Measurements from ENCODE around the gene CMTR1. TPM values are rescaled to one million over a fixed set of nuclear protein-coding genes. Genes with fewer than 3 reads are reported as not detected.

CMTR1 gene
- total RNA-seq, 1 experiment from 2014 or later: 37.7 TPM

DNA sequence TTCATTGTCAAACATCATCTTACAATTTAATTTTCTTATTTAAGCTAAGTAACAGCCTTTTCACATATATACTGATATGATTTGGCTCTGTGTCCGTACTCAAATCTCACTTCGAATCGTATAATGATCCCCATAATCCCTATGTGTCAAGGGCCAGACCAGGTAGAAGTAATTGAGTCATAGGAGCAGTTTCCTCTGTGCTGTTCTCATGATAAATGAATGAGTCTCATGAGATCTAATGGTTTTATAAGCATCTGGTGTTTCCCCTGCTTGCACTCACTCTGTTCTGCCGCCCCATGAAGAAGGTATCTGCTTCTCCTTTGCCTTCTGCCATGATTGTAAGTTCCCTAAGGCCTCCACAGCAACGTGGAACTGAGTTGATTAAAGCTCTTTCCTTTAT, 25.1 kb upstream of the CMTR1 start:
- H3K4me1 ChIP-seq (ENCODE audit: control insufficient read depth, insufficient read depth, low read length): no peaks in the 10 kb centered on the region
- in situ Hi-C loops (cut with HindIII; ENCODE audit: low pct_unique_long_range_greater_than_20kb, low sequenced_read_pairs): no loop called here
- intact Hi-C loops (cut with micrococcal nuclease; ENCODE audit: unreplicated experiment): no loop called here
- CTCF ChIA-PET: no interaction called here
- H3K27me3 ChIP-seq (ENCODE audit: control insufficient read depth, insufficient read depth, low read length): peaks cover 3% of the 10 kb centered on the region; the same call in 1 of the 2 replicates
- no peak overlapping the region for H3K27ac ChIP-seq (ENCODE audit: low read length)
- no peak for TF ChIP-seq POLR2AphosphoS5 (IDR thresholded peaks at IDR 0.05; ENCODE audit: low read depth, low read length)
- TF ChIP-seq, protein P1, sequence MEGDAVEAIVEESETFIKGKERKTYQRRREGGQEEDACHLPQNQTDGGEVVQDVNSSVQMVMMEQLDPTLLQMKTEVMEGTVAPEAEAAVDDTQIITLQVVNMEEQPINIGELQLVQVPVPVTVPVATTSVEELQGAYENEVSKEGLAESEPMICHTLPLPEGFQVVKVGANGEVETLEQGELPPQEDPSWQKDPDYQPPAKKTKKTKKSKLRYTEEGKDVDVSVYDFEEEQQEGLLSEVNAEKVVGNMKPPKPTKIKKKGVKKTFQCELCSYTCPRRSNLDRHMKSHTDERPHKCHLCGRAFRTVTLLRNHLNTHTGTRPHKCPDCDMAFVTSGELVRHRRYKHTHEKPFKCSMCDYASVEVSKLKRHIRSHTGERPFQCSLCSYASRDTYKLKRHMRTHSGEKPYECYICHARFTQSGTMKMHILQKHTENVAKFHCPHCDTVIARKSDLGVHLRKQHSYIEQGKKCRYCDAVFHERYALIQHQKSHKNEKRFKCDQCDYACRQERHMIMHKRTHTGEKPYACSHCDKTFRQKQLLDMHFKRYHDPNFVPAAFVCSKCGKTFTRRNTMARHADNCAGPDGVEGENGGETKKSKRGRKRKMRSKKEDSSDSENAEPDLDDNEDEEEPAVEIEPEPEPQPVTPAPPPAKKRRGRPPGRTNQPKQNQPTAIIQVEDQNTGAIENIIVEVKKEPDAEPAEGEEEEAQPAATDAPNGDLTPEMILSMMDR (IDR thresholded peaks at IDR 0.05): no peak
- TF ChIP-seq, protein P2, sequence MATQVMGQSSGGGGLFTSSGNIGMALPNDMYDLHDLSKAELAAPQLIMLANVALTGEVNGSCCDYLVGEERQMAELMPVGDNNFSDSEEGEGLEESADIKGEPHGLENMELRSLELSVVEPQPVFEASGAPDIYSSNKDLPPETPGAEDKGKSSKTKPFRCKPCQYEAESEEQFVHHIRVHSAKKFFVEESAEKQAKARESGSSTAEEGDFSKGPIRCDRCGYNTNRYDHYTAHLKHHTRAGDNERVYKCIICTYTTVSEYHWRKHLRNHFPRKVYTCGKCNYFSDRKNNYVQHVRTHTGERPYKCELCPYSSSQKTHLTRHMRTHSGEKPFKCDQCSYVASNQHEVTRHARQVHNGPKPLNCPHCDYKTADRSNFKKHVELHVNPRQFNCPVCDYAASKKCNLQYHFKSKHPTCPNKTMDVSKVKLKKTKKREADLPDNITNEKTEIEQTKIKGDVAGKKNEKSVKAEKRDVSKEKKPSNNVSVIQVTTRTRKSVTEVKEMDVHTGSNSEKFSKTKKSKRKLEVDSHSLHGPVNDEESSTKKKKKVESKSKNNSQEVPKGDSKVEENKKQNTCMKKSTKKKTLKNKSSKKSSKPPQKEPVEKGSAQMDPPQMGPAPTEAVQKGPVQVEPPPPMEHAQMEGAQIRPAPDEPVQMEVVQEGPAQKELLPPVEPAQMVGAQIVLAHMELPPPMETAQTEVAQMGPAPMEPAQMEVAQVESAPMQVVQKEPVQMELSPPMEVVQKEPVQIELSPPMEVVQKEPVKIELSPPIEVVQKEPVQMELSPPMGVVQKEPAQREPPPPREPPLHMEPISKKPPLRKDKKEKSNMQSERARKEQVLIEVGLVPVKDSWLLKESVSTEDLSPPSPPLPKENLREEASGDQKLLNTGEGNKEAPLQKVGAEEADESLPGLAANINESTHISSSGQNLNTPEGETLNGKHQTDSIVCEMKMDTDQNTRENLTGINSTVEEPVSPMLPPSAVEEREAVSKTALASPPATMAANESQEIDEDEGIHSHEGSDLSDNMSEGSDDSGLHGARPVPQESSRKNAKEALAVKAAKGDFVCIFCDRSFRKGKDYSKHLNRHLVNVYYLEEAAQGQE (IDR thresholded peaks at IDR 0.05; ENCODE audit: insufficient read depth in 1 of 2, low read depth in 2 of 2, low read length in 1 of 2): no peak
- TF ChIP-seq SIN3A (IDR thresholded peaks at IDR 0.05; ENCODE audit: borderline replicate concordance, insufficient read depth, low read depth, low read length): no peak
- no peak for TF ChIP-seq TCF7L2 (IDR thresholded peaks at IDR 0.05; ENCODE audit: low read depth, low read length)
- no peaks in the 10 kb centered on the region for H3K9me3 ChIP-seq (ENCODE audit: control insufficient read depth, insufficient read depth, low read depth, low read length)
- POLR2A ChIA-PET: no interaction called here
- no TSS peak for BruUV-seq (replicated peaks)
- ATAC-seq (no peak), DNase-seq (ENCODE audit: low read depth, low spot score) (no peak)
- H3K36me3 ChIP-seq (ENCODE audit: control insufficient read depth, insufficient read depth, low read length): no peaks in the 10 kb centered on the region
- no peak overlapping the region for H3K4me3 ChIP-seq (ENCODE audit: low read depth in 2 of 2, low read length in 2 of 2)

DNA sequence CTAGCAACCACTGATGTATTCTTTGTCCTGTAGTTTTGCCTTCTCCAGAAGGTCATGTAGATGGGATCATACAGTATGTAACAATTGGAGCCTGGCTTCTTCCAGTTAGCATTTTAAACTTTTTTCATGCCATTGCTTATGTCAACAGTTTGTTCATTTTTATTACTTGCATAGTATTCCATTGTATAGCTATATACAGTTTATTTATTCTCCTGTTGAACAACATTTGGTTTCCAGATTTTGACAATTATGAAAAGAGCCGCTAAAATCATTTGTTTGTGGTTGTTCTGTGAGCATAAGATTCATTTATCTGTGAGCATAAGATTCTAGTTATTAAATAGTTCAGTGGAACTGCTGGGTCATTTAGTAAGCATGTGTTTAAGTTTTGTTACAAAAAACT, 23.5 kb upstream of the CMTR1 start:
- no peaks in the 10 kb centered on the region for H3K4me1 ChIP-seq (ENCODE audit: control insufficient read depth, insufficient read depth, low read length)
- in situ Hi-C loops (cut with HindIII; ENCODE audit: low pct_unique_long_range_greater_than_20kb, low sequenced_read_pairs): no loop called here
- TF ChIP-seq, protein P2 (IDR thresholded peaks at IDR 0.05; ENCODE audit: insufficient read depth in 1 of 2, low read depth in 2 of 2, low read length in 1 of 2): no peak
- TF ChIP-seq, protein P1 (IDR thresholded peaks at IDR 0.05): no peak
- TF ChIP-seq TCF7L2 (IDR thresholded peaks at IDR 0.05; ENCODE audit: low read depth, low read length): no peak
- no peak for TF ChIP-seq POLR2AphosphoS5 (IDR thresholded peaks at IDR 0.05; ENCODE audit: low read depth, low read length)
- no peak for TF ChIP-seq SIN3A (IDR thresholded peaks at IDR 0.05; ENCODE audit: borderline replicate concordance, insufficient read depth, low read depth, low read length)
- no peak overlapping the region for H3K4me3 ChIP-seq (ENCODE audit: low read depth in 2 of 2, low read length in 2 of 2)
- no peaks in the 10 kb centered on the region for H3K9me3 ChIP-seq (ENCODE audit: control insufficient read depth, insufficient read depth, low read depth, low read length)
- intact Hi-C loops (cut with micrococcal nuclease; ENCODE audit: unreplicated experiment): no loop called here
- CTCF ChIA-PET: no interaction called here
- H3K36me3 ChIP-seq (ENCODE audit: control insufficient read depth, insufficient read depth, low read length): no peaks in the 10 kb centered on the region
- H3K27ac ChIP-seq (ENCODE audit: low read length): no peak overlapping the region
- DNase-seq (ENCODE audit: low read depth, low spot score) (no peak), ATAC-seq (no peak)
- POLR2A ChIA-PET: no interaction called here
- H3K27me3 ChIP-seq (ENCODE audit: control insufficient read depth, insufficient read depth, low read length): peaks cover 3% of the 10 kb centered on the region; the same call in 1 of the 2 replicates
- no TSS peak for BruUV-seq (replicated peaks)

Measured in Panc1 (cell line).